Gastroesophageal sphincter (tissue), 4 donors: ENCODE measurements around the gene PKNOX1. TPM values are rescaled to one million over a fixed set of nuclear protein-coding genes. Genes with fewer than 3 reads are reported as not detected.

Experiments
- ATAC-seq: fragments of 150-250 bp; one replicate; pipeline ENCODE4 v1.9.1; 2016; ENCODE audit warnings: mild to moderate bottlenecking, moderate library complexity
- H3K27ac ChIP-seq, 4 donors: fragments of 200-600 bp; sonication (generic) in 3 of 4; 1 replicate in 3 of 4; 2 replicates in 1 of 4; pipeline ENCODE4 v1.5.1; 2016 to 2019
- H3K27me3 ChIP-seq: fragments of 200-600 bp; sonication (generic); one replicate; pipeline ENCODE4 v1.5.1; 2019
- H3K36me3 ChIP-seq, 2 donors: fragments of 200-600 bp; sonication (generic); one replicate each; pipeline ENCODE4 v1.5.1; 2019; ENCODE audit warnings: control low read depth in 1 of 2
- H3K4me1 ChIP-seq, 3 donors: fragments of 200-600 bp; sonication (generic); 1 replicate in 2 of 3; 2 replicates in 1 of 3; pipeline ENCODE4 v1.5.1; 2016 to 2019; ENCODE audit warnings: control low read depth in 2 of 3
- H3K4me3 ChIP-seq, 2 donors: fragments of 200-600 bp; sonication (generic); one replicate each; pipeline ENCODE4 v1.5.1; 2019; ENCODE audit warnings: mild to moderate bottlenecking in 1 of 2, moderate library complexity in 1 of 2
- H3K9me3 ChIP-seq, 3 donors: fragments of 200-600 bp; sonication (generic); one replicate each; pipeline ENCODE4 v1.5.1; 2017 to 2019; ENCODE audit warnings: control low read depth in 2 of 3
- EP300 ChIP-seq: sonication (generic); formaldehyde crosslinking; IDR thresholded peaks from one replicate; pipeline ENCODE4 v1.6.1; 2017; ENCODE audit warnings: antibody characterized with exemption, mild to moderate bottlenecking
- POLR2A ChIP-seq, 2 donors: fragments of 450-650 bp; IDR thresholded peaks; one replicate each; pipeline ENCODE4 v1.6.1; 2017; ENCODE audit warnings: antibody characterized with exemption in 2 of 2, mild to moderate bottlenecking in 2 of 2, moderate library complexity in 1 of 2
- POLR2AphosphoS5 ChIP-seq: sonication (generic); formaldehyde crosslinking; IDR thresholded peaks from one replicate; pipeline ENCODE4 v1.6.1; 2017; ENCODE audit warnings: antibody characterized with exemption
- WGBS, 2 donors: methylation state at CpG; one replicate each; pipeline ENCODE4 v1.1.5; 2018; ENCODE audit warnings: low coverage in 1 of 2; 5-methylcytosine and 5-hydroxymethylcytosine counted together
- total RNA-seq, 4 donors: library from RNA; depleted of rRNA; stranded (reverse); fragments of >200 nt; gene quantifications; one replicate each; pipeline ENCODE4 v1.1.0, GENCODE V29; 2016
- TF ChIP-seq, protein P1 (sequence below), 4 experiments: fragments of 200-600 bp in 2 of 4; fragments of 450-650 bp in 2 of 4; sonication (generic) in 1 of 4; IDR thresholded peaks; one replicate each; pipeline ENCODE4 v1.5.1; 2017 to 2019; ENCODE audit warnings: antibody characterized with exemption in 4 of 4, mild to moderate bottlenecking in 2 of 4, moderate library complexity in 2 of 4

PKNOX1 gene
- total RNA-seq, 4 donors from 2014 or later, result 12.9 to 15.3 (median 15.1) TPM

DNA sequence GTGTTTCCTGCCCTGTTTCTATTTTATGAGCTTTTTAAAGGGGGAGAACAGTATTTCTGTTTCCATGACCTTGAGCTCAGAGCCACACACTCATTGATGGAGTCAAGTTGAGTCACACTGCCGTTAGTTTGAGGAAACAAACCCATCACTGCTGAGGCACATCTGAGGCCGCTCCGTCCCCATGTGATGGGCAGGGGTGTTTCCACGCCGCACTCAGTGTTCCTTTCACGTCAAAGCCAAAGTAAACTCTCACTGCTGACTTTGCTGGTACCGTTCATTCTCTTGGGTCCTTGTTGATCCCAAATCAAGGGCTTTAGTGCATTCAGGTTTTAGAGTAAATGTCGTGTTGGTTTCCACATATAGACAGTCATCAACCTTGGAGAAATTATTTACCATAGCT, 48.8 kb downstream of the PKNOX1 start:
- H3K4me1 ChIP-seq, result no peaks in the 10 kb centered on the region
- H3K27ac ChIP-seq, result no peak overlapping the region
- no peak overlapping the region for H3K4me3 ChIP-seq
- ATAC-seq, result no peak
- WGBS, 2 donors, result 93 to 100% methylated on average over 3 to 8 of the region's 8 CpGs
- H3K36me3 ChIP-seq, result peaks cover 0 to 94% of the 10 kb centered on the region in 2 donors
- H3K27me3 ChIP-seq, result no peaks in the 10 kb centered on the region
- TF ChIP-seq POLR2AphosphoS5, result no peak
- TF ChIP-seq EP300, result no peak
- TF ChIP-seq, protein P1, sequence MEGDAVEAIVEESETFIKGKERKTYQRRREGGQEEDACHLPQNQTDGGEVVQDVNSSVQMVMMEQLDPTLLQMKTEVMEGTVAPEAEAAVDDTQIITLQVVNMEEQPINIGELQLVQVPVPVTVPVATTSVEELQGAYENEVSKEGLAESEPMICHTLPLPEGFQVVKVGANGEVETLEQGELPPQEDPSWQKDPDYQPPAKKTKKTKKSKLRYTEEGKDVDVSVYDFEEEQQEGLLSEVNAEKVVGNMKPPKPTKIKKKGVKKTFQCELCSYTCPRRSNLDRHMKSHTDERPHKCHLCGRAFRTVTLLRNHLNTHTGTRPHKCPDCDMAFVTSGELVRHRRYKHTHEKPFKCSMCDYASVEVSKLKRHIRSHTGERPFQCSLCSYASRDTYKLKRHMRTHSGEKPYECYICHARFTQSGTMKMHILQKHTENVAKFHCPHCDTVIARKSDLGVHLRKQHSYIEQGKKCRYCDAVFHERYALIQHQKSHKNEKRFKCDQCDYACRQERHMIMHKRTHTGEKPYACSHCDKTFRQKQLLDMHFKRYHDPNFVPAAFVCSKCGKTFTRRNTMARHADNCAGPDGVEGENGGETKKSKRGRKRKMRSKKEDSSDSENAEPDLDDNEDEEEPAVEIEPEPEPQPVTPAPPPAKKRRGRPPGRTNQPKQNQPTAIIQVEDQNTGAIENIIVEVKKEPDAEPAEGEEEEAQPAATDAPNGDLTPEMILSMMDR (IDR thresholded peaks at IDR 0.05), result no peak
- no peak for TF ChIP-seq POLR2A (IDR thresholded peaks at IDR 0.05)
- H3K9me3 ChIP-seq, result no peaks in the 10 kb centered on the region

DNA sequence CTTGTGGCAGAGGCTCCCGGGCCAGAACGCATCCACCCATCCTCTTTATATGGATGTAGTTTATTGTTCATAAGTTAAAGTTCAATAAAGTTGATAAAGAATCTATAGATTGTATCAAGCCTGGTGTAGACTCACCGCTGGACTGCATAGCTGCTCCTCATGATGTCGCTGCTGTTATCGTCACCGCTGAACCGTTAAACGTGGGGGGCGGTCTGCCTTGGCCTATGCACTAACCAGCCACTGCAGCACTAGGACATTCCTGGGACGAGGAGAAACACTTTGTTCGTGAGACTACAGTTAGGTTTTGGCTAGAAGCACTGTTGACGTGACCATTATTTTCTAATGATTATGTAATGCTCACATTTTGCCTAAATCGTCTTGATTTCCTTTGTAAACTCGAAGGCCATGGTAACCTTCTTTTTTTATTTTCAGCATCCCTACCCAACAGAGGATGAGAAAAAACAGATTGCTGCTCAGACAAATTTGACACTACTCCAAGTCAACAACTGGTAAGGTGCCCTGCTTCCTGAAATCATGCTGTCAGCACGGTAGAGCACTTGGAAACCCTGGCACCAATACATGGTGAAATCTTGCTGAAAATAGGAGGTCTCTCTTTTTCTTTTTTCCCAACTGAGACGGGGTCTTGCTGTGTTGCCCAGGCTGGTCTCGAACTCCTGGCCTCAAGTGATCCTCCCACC, 50.2 kb downstream of the PKNOX1 start:
- Histone ChIP-seq H3K27me3 (no peaks in the 10 kb centered on the region), H3K27ac (no peak overlapping the region), H3K4me3 (no peak overlapping the region), H3K36me3 (peaks cover 0 to 100% of the 10 kb centered on the region in 2 donors), H3K4me1 (no peaks in the 10 kb centered on the region), H3K9me3 (no peaks in the 10 kb centered on the region)
- ATAC-seq, result no peak
- WGBS, 2 donors, result 81 to 92% methylated on average over 11 to 14 of the region's 17 CpGs
- TF ChIP-seq POLR2AphosphoS5 (no peak), POLR2A (IDR thresholded peaks at IDR 0.05) (no peak), EP300 (no peak)
- TF ChIP-seq, protein P1 (IDR thresholded peaks at IDR 0.05), result no peak

DNA sequence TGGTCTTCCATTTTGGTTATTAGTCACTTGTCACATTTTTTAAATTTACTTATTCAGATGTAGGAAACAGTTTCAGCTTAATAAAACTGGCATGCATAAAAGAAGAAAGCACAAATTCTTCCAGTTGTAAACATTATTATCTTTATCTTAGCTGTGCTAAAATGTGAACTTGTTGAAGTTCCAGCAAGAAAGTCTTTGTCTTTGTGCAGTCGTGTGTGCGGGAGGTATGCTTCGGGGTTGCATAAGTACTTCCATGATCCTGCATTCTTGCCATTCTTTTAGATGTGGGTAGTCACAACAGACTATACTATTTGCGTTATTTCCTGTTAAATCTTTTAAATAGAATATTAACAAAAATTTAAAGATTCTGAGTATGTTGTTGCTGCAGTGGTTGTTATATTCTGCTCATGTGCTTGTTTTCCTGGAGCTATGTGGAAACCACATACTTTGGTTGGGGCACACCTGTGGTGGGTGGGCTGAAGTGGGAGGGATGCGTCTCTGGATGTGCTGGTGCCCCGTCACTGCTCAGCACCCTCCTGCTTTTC, 51.3 kb downstream of the PKNOX1 start:
- no peaks in the 10 kb centered on the region for H3K9me3 ChIP-seq
- H3K4me1 ChIP-seq, result no peaks in the 10 kb centered on the region
- WGBS, 2 donors, result 74 to 83% methylated on average over 5 to 6 of the region's 6 CpGs
- TF ChIP-seq POLR2AphosphoS5 (no peak), POLR2A (IDR thresholded peaks at IDR 0.05) (no peak), EP300 (no peak)
- TF ChIP-seq, protein P1 (IDR thresholded peaks at IDR 0.05), result no peak
- ATAC-seq, result no peak
- no peaks in the 10 kb centered on the region for H3K27me3 ChIP-seq
- no peak overlapping the region for H3K4me3 ChIP-seq
- H3K36me3 ChIP-seq, result peaks cover 0 to 100% of the 10 kb centered on the region in 2 donors
- no peak overlapping the region for H3K27ac ChIP-seq

DNA sequence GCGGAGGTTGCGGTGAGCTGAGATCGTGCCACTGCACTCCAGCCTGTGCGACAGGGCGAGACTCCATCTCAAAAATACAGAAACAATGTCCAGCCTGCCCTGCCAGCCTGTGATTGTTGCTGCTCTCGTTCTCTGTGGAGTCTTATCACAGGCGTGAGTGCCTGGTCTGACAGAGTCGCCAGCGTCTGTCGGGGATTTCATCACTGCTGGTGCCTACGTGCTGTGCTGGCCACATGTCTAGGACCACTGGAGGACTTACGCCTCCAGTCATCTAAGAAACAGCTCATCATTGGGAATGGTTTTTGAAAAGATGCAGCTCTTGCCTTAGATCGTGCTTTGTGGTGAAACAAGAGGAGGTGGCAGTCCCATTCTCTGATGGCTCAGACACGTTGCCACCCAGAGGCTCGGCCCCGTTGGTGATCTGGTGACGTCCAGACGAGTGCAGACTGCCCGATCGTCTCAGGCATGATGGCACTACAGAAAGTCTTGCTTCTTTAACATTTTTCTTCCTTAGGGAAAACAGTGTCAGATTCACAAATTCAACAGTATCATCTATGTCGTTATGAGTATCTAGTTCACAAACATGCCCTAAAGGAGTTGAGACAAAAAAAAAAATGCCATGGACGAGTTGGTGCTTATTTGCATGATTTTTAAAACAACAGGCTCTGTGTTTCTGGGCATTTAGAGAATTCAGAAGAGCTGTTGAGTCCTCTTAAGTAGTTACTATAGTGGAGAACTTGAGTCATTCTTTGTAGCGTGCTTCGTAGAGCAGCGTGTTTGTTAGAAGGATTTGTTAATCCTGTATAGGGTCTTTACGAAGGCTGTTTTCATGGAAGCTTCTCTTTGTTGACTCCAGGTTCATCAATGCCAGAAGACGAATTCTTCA, 53.7 kb downstream of the PKNOX1 start:
- Histone ChIP-seq H3K36me3 (peaks cover 0 to 100% of the 10 kb centered on the region in 2 donors), H3K4me3 (no peak overlapping the region), H3K27ac (no peak overlapping the region), H3K4me1 (no peaks in the 10 kb centered on the region), H3K27me3 (no peaks in the 10 kb centered on the region), H3K9me3 (no peaks in the 10 kb centered on the region)
- no peak for ATAC-seq
- WGBS, 2 donors, result 76 to 82% methylated on average over 14 to 18 of the region's 27 CpGs
- TF ChIP-seq EP300 (no peak), POLR2AphosphoS5 (no peak), POLR2A (IDR thresholded peaks at IDR 0.05) (no peak)
- TF ChIP-seq, protein P1 (IDR thresholded peaks at IDR 0.05), result no peak
